ENCODE measurements around the gene SLC6A19. TPM values are rescaled to one million over a fixed set of nuclear protein-coding genes. Genes with fewer than 3 reads are reported as not detected.

The SLC6A19 gene
- total RNA-seq, 1 experiment from 2014 or later: 0.04 TPM

GRCh38 chr5:1223278-1223670 is 21.9 kb downstream of the SLC6A19 start (continued):
- TF ChIP-seq ZNF281 (CRISPR knock-in tag; IDR thresholded peaks at IDR 0.05) (no peak), PRDM15 (CRISPR knock-in tag; IDR thresholded peaks at IDR 0.05) (no peak), ATF1 (CRISPR knock-in tag; IDR thresholded peaks at IDR 0.05) (no peak), PRRX2 (CRISPR knock-in tag; IDR thresholded peaks at IDR 0.05) (no peak), ZNF532 (CRISPR knock-in tag; IDR thresholded peaks at IDR 0.05; ENCODE audit: borderline replicate concordance) (no peak), TP53 (CRISPR knock-in tag; IDR thresholded peaks at IDR 0.05) (no peak), TEAD4 (CRISPR knock-in tag; IDR thresholded peaks at IDR 0.05) (no peak), MLX (CRISPR knock-in tag; IDR thresholded peaks at IDR 0.05) (no peak)

GRCh38 chr5:1224631-1225030 is 23.2 kb downstream of the SLC6A19 start:
- Mint-ChIP-seq H3K27me3 (ENCODE audit: low read depth) (no peaks in the 10 kb centered on the region), H3K4me3 (no peak overlapping the region), H3K4me1 (peaks cover 4% of the 10 kb centered on the region), H3K27ac (no peak overlapping the region), H3K9me3 (peaks cover 12% of the 10 kb centered on the region), H3K36me3 (no peaks in the 10 kb centered on the region)
- CTCF ChIA-PET: interaction anchor here (1.2 kb wide), 1 partner anchor 156 kb away, joined by 5 read pairs; no protein-coding TSS in a partner anchor
- ATAC-seq (no peak), DNase-seq (ENCODE audit: low spot score) (no peak)
- TF ChIP-seq ZBTB43 (CRISPR knock-in tag; IDR thresholded peaks at IDR 0.05): no peak
- TF ChIP-seq TEAD1 (CRISPR knock-in tag; IDR thresholded peaks at IDR 0.05): no peak
- TF ChIP-seq ZNF512 (CRISPR knock-in tag; IDR thresholded peaks at IDR 0.05; ENCODE audit: borderline replicate concordance): no peak
- TF ChIP-seq JUN (CRISPR knock-in tag; IDR thresholded peaks at IDR 0.05): no peak
- no peak for TF ChIP-seq NR3C1 (CRISPR knock-in tag; conservative IDR thresholded peaks at IDR 0.05; ENCODE audit: low read depth)
- 0 out of 2 replicates have a peak, but pooled peaks have one; percentile 42 for TF ChIP-seq ZNF263 (CRISPR knock-in tag; IDR thresholded peaks at IDR 0.05; ENCODE audit: low read depth)
- TF ChIP-seq JAZF1 (CRISPR knock-in tag; IDR thresholded peaks at IDR 0.05): no peak
- POLR2A ChIA-PET: interaction anchor here (0.6 kb wide), 1 partner anchor 143 kb away, joined by 5 read pairs; no protein-coding TSS in a partner anchor
